Gastroesophageal sphincter (tissue), 4 donors: Measurements from ENCODE around the gene BMPR2. TPM values are rescaled to one million over a fixed set of nuclear protein-coding genes. Genes with fewer than 3 reads are reported as not detected.

Experiments used
- ATAC-seq: fragments of 150-250 bp; one replicate; pipeline ENCODE4 v1.9.1; 2016; ENCODE audit warnings: mild to moderate bottlenecking, moderate library complexity
- H3K27ac ChIP-seq, 4 donors: fragments of 200-600 bp; sonication (generic) in 3 of 4; 1 replicate in 3 of 4; 2 replicates in 1 of 4; pipeline ENCODE4 v1.5.1; 2016 to 2019
- H3K27me3 ChIP-seq: fragments of 200-600 bp; sonication (generic); one replicate; pipeline ENCODE4 v1.5.1; 2019
- H3K36me3 ChIP-seq, 2 donors: fragments of 200-600 bp; sonication (generic); one replicate each; pipeline ENCODE4 v1.5.1; 2019; ENCODE audit warnings: control low read depth in 1 of 2
- H3K4me1 ChIP-seq, 3 donors: fragments of 200-600 bp; sonication (generic); 1 replicate in 2 of 3; 2 replicates in 1 of 3; pipeline ENCODE4 v1.5.1; 2016 to 2019; ENCODE audit warnings: control low read depth in 2 of 3
- H3K4me3 ChIP-seq, 2 donors: fragments of 200-600 bp; sonication (generic); one replicate each; pipeline ENCODE4 v1.5.1; 2019; ENCODE audit warnings: mild to moderate bottlenecking in 1 of 2, moderate library complexity in 1 of 2
- H3K9me3 ChIP-seq, 3 donors: fragments of 200-600 bp; sonication (generic); one replicate each; pipeline ENCODE4 v1.5.1; 2017 to 2019; ENCODE audit warnings: control low read depth in 2 of 3
- CTCF ChIP-seq, 4 experiments: fragments of 200-600 bp in 2 of 4; fragments of 450-650 bp in 2 of 4; sonication (generic) in 1 of 4; IDR thresholded peaks; one replicate each; pipeline ENCODE4 v1.5.1; 2017 to 2019; ENCODE audit warnings: antibody characterized with exemption in 4 of 4, mild to moderate bottlenecking in 2 of 4, moderate library complexity in 2 of 4
- EP300 ChIP-seq: sonication (generic); formaldehyde crosslinking; IDR thresholded peaks from one replicate; pipeline ENCODE4 v1.6.1; 2017; ENCODE audit warnings: antibody characterized with exemption, mild to moderate bottlenecking
- POLR2A ChIP-seq, 2 donors: fragments of 450-650 bp; IDR thresholded peaks; one replicate each; pipeline ENCODE4 v1.6.1; 2017; ENCODE audit warnings: antibody characterized with exemption in 2 of 2, mild to moderate bottlenecking in 2 of 2, moderate library complexity in 1 of 2
- POLR2AphosphoS5 ChIP-seq: sonication (generic); formaldehyde crosslinking; IDR thresholded peaks from one replicate; pipeline ENCODE4 v1.6.1; 2017; ENCODE audit warnings: antibody characterized with exemption
- WGBS, 2 donors: methylation state at CpG; one replicate each; pipeline ENCODE4 v1.1.5; 2018; ENCODE audit warnings: low coverage in 1 of 2; 5-methylcytosine and 5-hydroxymethylcytosine counted together
- total RNA-seq, 4 donors: library from RNA; depleted of rRNA; stranded (reverse); fragments of >200 nt; gene quantifications; one replicate each; pipeline ENCODE4 v1.1.0, GENCODE V29; 2016

Gene BMPR2
- total RNA-seq, 4 donors from 2014 or later: 53.4 to 86.9 (median 70.0) TPM

- Histone ChIP-seq H3K27ac (no peak overlapping the region), H3K36me3 (no peaks in the 10 kb centered on the region), H3K4me3 (no peak overlapping the region), H3K27me3 (no peaks in the 10 kb centered on the region), H3K4me1 (no peaks in the 10 kb centered on the region), H3K9me3 (no peaks in the 10 kb centered on the region)
- 90 to 97% methylated on average over 4 of the region's 4 CpGs for WGBS, 2 donors
- no peak for TF ChIP-seq CTCF (IDR thresholded peaks at IDR 0.05)
- TF ChIP-seq EP300: no peak
- no peak for TF ChIP-seq POLR2A (IDR thresholded peaks at IDR 0.05)
- TF ChIP-seq POLR2AphosphoS5: no peak
- ATAC-seq: no peak
Measured at GRCh38 chr2:202444000-202444399, 67.9 kb downstream of the BMPR2 start.

GRCh38 chr2:202449344-202449743, 73.2 kb downstream of the BMPR2 start:
- Histone ChIP-seq H3K9me3 (no peaks in the 10 kb centered on the region), H3K27ac (no peak overlapping the region), H3K4me3 (no peak overlapping the region), H3K27me3 (no peaks in the 10 kb centered on the region), H3K36me3 (no peaks in the 10 kb centered on the region), H3K4me1 (peaks cover 0 to 26% (median 0%) of the 10 kb centered on the region in 3 donors)
- ATAC-seq: no peak
- 78 to 87% methylated on average over 2 to 3 of the region's 3 CpGs for WGBS, 2 donors
- TF ChIP-seq EP300: no peak
- no peak for TF ChIP-seq POLR2AphosphoS5

- Histone ChIP-seq H3K36me3 (no peaks in the 10 kb centered on the region), H3K4me3 (no peak overlapping the region), H3K27me3 (no peaks in the 10 kb centered on the region), H3K9me3 (no peaks in the 10 kb centered on the region), H3K27ac (peak overlapping the region in 1 of 4 donors; percentile 11), H3K4me1 (peaks cover 0 to 30% (median 0%) of the 10 kb centered on the region in 3 donors)
- no peak for ATAC-seq
- TF ChIP-seq EP300 (no peak), POLR2AphosphoS5 (peak; percentile 58), POLR2A (IDR thresholded peaks at IDR 0.05) (no peak), CTCF (IDR thresholded peaks at IDR 0.05) (no peak)
Measured at GRCh38 chr2:202450785-202451184, 74.7 kb downstream of the BMPR2 start.

- no peak overlapping the region for H3K4me3 ChIP-seq
- 80 to 100% methylated on average over 1 of the region's 1 CpG for WGBS, 2 donors
- TF ChIP-seq EP300 (no peak), POLR2A (IDR thresholded peaks at IDR 0.05) (no peak), CTCF (IDR thresholded peaks at IDR 0.05) (no peak), POLR2AphosphoS5 (no peak)
- peaks cover 0 to 30% (median 0%) of the 10 kb centered on the region in 3 donors for H3K4me1 ChIP-seq
- H3K9me3 ChIP-seq: no peaks in the 10 kb centered on the region
- H3K36me3 ChIP-seq: no peaks in the 10 kb centered on the region
- ATAC-seq: no peak
- no peaks in the 10 kb centered on the region for H3K27me3 ChIP-seq
- H3K27ac ChIP-seq: no peak overlapping the region
Measured at GRCh38 chr2:202452744-202453143, 76.6 kb downstream of the BMPR2 start.

GRCh38 chr2:202454536-202454935, 78.4 kb downstream of the BMPR2 start:
- no peak overlapping the region for H3K27ac ChIP-seq
- H3K9me3 ChIP-seq: no peaks in the 10 kb centered on the region
- TF ChIP-seq CTCF (IDR thresholded peaks at IDR 0.05) (no peak), EP300 (no peak), POLR2A (IDR thresholded peaks at IDR 0.05) (no peak), POLR2AphosphoS5 (no peak)
- WGBS, 2 donors: 31 to 52% methylated on average over 3 of the region's 3 CpGs
- H3K27me3 ChIP-seq: no peaks in the 10 kb centered on the region
- no peak overlapping the region for H3K4me3 ChIP-seq
- ATAC-seq: no peak
- H3K4me1 ChIP-seq: peaks cover 0 to 33% (median 0%) of the 10 kb centered on the region in 3 donors
- no peaks in the 10 kb centered on the region for H3K36me3 ChIP-seq

- WGBS, 2 donors: 88 to 100% methylated on average over 1 of the region's 1 CpG
- no peak for ATAC-seq
- TF ChIP-seq POLR2A (IDR thresholded peaks at IDR 0.05): no peak
- no peak for TF ChIP-seq EP300
- no peak for TF ChIP-seq CTCF (IDR thresholded peaks at IDR 0.05)
- no peak for TF ChIP-seq POLR2AphosphoS5
Measured at GRCh38 chr2:202455114-202455513, 79.0 kb downstream of the BMPR2 start.

More at GRCh38 chr2:202455114-202455513, 79.0 kb downstream of the BMPR2 start:
- no peak overlapping the region for H3K27ac ChIP-seq
- H3K9me3 ChIP-seq: no peaks in the 10 kb centered on the region
- no peak overlapping the region for H3K4me3 ChIP-seq
- H3K36me3 ChIP-seq: no peaks in the 10 kb centered on the region
- peaks cover 0 to 28% (median 0%) of the 10 kb centered on the region in 3 donors for H3K4me1 ChIP-seq
- H3K27me3 ChIP-seq: no peaks in the 10 kb centered on the region
